ENCODE results near the gene ZCCHC17.

ZCCHC17 gene

DNA sequence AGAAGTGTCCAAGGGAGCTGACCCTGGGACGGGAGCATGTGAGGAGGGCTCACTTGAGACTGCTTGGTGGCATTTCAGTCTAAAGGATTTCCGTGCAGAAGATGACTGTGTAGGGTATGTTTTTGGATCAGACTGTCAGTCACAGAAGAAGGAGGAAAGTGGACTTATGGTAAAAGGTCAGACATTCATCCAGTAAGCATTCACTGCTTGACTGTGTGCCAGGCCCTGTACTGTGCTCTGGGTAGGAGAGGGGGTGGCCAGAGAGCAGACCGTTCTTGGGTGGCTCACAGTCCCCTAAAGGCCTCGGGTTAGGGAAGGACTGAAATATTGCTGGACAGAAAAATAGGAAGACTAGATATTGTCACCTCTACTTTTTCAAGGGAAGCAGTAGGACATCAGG lies 114.0 kb downstream of the ZCCHC17 start:
- Mint-ChIP-seq H3K4me3 (no peak overlapping the region), H3K27me3 (peaks cover 71% of the 10 kb centered on the region), H3K9me3 (no peaks in the 10 kb centered on the region), H3K4me1 (peaks cover 16% of the 10 kb centered on the region), H3K27ac (no peak overlapping the region)
- DNase-seq: no peak
- ATAC-seq: no peak

DNA sequence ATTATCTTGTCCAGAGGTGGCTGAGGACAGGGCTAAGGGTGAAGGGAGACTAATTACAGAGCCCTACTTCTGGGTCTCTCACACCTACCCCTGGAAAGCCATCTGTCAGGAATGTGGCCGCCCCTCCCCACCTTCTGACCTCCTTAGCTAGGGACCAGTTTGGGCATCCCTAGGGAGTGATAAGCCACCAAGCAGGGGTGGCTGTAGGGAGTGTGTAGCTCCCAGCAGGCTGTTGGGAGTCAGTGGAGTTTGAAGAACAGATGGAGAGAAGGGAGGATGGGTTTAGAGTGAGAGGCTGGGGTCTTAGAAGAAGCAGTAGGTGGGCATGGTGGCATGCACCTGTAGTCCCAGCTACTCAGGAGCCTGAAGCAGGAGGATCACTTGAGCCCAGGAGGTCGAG lies 115.4 kb downstream of the ZCCHC17 start:
- H3K9me3 Mint-ChIP-seq: no peaks in the 10 kb centered on the region
- peak overlapping the region in 1 of 2 donors; percentile 13 for H3K27ac Mint-ChIP-seq
- DNase-seq (no peak), ATAC-seq (no peak)
- H3K27me3 Mint-ChIP-seq: peaks cover 81% of the 10 kb centered on the region
- H3K4me1 Mint-ChIP-seq: peaks cover 16% of the 10 kb centered on the region
- H3K4me3 Mint-ChIP-seq: peak overlapping the region; percentile 20 to 55

DNA sequence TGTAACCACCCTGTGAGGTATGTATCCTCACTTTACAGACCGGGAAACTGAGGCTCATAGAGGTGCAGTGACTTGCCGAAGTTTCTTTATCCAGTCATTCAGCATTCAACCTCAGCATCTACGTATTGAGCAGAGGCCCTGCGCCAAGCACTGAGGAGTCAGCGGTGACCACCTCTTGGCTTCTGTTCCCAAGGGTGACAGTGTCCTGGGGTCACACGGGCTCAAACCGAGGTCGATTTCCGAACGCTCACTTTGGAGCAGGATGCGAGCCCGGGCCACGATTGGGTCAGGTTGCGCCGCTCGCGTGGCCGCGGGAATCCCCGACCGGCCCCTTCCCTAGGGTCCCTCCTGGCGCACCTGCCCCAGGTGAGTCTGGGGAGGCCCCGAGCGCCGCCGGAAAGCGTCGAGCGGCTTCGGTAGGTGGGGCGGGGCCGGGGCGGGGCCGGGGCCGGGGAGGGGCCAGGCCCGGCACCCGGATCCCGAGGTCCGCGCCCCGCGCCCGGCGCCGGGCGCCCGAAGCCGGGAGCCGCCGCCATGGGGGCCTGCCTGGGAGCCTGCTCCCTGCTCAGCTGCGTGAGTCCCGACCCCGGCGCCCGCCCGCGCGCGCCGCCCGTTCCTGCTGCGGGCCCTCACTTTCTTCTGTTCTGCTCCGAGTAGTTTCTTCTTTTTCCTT lies 116.0 kb downstream of the ZCCHC17 start, which contains the start of gene SERINC2:
Gene SERINC2, plus strand, starts transcription at position 482 of the 673 bp plus-strand sequence. Its CDS starts 53 bp downstream, at position 535.
- no peaks in the 10 kb centered on the region for H3K9me3 Mint-ChIP-seq
- peak within 1 kb of the TSS; percentile 45 to 90 for H3K27ac Mint-ChIP-seq
- no peak for DNase-seq
- ATAC-seq: peak; percentile 71
- peak within 1 kb of the TSS; percentile 94 to 96 for H3K4me3 Mint-ChIP-seq
- peaks cover 87% of the 10 kb centered on the region for H3K27me3 Mint-ChIP-seq
- H3K4me1 Mint-ChIP-seq: peaks cover 16% of the 10 kb centered on the region

DNA sequence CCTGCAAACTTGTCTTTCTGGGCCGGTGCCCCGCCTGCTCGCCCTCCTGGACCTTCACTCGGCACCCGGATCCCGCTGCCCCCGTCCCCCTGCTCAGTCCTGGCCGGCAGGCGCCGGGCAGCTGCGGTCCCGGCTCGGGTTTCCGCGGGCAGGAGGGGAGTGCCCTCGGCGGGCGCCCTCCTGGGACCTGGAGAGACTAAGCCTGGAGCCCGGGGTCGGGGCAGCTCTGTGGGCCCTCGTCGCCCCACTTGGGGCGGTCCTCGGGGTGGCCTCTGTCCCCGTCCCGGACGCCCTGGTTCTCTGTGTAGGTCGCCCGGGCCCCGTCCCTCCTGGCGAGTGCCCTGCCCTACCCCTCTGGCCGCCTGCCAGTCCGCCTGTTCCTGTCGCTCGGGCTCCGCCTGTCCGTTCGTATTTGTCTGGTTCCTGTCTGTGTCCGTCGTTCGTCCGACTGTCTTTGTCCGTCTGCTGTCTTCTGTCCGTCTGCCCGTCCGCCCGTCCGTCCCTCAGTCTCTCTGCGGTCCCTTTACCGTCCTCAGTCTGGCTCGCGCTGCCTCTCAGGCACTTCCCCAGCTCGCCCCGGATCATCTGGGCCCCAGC lies 116.7 kb downstream of the ZCCHC17 start:
- no peaks in the 10 kb centered on the region for H3K9me3 Mint-ChIP-seq
- DNase-seq (peak; percentile 23 to 30), ATAC-seq (peak; percentile 69)
- H3K4me3 Mint-ChIP-seq: peak overlapping the region; percentile 94 to 96
- peak overlapping the region; percentile 45 to 90 for H3K27ac Mint-ChIP-seq
- H3K4me1 Mint-ChIP-seq: peaks cover 16% of the 10 kb centered on the region
- peaks cover 88% of the 10 kb centered on the region for H3K27me3 Mint-ChIP-seq

Measured in stimulated activated naive CD8-positive, alpha-beta T cell treated with anti-CD3 and anti-CD28 coated beads, Interleukin-15, amount 100 ng/mL, for 72 hours (primary cell).